Non-pigmented ciliary epithelial cell (primary cell): ENCODE data around the gene CDCA7L.

ENCODE experiments used
- DNase-seq: peaks from one replicate; pipeline ENCODE4 v3.0.0-alpha.2; 2010; ENCODE audit warnings: low read depth

CDCA7L gene, protein sequence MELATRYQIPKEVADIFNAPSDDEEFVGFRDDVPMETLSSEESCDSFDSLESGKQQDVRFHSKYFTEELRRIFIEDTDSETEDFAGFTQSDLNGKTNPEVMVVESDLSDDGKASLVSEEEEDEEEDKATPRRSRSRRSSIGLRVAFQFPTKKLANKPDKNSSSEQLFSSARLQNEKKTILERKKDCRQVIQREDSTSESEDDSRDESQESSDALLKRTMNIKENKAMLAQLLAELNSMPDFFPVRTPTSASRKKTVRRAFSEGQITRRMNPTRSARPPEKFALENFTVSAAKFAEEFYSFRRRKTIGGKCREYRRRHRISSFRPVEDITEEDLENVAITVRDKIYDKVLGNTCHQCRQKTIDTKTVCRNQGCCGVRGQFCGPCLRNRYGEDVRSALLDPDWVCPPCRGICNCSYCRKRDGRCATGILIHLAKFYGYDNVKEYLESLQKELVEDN

DNA sequence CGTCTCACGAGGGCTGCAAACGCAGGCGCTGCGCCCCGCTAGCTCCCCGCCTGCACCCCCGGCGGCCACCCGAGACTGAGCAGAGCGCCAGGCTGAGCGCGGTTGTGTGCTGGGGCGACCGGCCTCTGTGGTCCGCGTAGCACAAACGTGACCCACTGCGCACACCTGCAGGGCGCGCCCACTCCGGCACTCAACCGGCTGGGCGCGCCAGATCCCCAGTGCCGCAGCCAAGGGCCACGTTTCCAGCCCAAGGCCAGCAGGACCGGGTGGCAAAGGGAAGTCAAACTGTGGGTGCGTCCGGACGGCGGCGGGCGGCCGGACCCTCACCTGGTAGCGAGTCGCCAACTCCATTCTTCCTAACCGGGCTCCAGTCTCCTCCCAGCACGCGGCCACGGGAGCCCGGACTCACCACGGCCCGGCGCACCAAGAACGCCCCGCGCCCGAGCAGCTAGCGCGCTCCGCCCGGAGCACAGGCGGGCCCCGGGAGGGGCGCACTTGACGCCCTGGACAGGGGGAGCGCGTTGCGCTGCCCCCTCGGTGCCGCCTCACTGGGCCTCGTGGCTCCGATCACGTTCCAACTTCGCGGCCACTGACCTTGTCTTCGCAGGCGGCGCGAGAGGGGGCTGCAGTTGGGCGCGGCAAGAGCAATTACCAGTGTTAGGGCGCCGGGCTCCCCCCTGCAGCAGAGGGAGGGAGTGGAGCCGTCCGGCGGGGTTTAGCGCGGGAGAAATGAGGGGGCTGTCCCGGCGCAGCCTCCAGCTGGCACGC lies at the start of gene CDCA7L:
CDCA7L (minus strand) TSS at position 446 of the 768 bp plus-strand sequence; CDS start at position 351, 95 bp downstream.
- DNase-seq = no peak

DNA sequence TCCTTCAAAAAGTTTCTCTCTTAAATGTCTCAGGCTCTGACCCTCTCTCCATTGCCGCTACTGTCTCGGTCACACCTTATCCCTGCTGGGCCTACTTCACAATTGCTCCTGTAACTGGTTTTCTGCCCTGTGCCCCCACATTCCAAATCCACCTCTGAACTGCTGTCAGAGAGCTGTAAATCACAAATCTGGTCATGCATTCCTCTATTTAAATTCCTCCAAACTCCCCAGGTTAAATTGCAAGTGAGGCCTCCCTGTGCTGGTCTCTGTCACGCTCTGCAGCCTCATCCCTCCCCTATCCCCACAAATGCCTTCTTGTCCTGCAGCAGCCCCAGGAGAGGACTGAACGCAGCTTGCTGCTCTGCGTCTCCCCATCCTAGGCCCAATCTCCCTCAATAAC lies 40.4 kb upstream of the CDCA7L start:
- no peak for DNase-seq

DNA sequence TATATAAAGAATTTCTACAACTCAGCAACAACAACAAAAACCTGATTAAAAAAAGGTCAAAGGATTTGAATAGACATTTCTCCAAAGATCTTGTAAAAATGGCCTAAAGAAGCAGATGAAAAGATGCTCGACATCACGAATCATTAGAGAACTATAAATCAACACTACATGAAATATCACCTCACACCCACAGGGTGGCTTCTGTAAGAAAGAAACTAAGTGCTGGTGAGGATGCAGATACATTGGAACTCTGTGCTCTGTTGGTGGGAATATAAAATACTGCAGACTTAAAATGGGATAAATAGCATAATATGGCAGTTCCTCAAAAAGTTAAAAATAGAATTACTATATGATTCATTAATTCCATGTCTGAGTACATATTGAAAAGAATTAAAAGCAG lies 38.3 kb upstream of the CDCA7L start:
- no peak for DNase-seq

DNA sequence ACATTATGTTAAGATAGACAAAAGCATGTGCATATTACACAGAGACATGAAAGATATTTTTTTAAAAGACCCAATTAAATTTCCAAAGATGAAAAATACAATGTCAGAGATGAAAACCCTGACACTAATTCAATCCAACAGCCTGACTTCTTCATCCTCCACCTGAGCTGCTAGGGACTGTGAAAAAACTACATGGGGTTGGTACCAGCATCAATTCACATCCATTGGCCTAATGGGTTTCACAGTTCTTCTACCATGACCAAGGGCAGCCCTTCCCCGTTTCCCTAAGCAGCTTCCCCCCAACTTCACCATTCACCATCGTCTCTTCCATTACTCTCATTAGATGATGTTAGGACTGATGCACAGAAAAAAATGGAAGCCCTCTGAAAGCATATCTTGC lies 37.4 kb upstream of the CDCA7L start:
- DNase-seq = no peak

DNA sequence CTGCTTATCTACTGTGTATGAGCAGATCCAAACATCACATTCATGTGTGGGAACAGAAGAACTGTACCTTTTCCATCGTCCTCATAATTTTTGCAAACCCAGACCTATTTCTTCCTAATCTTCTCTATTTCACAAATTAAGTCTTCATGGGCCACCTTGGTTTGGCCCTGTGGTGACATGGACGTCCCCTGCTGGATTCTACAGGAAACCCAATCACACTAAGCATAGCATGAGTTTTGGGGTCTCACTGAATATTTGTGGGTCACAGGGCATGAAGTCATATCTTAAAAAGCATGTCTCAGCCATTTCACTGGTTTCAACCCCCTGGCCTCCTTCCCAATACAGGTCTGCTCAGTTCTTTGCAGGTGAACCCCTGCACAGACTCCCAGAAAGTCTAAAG lies 35.8 kb upstream of the CDCA7L start:
- no peak for DNase-seq

DNA sequence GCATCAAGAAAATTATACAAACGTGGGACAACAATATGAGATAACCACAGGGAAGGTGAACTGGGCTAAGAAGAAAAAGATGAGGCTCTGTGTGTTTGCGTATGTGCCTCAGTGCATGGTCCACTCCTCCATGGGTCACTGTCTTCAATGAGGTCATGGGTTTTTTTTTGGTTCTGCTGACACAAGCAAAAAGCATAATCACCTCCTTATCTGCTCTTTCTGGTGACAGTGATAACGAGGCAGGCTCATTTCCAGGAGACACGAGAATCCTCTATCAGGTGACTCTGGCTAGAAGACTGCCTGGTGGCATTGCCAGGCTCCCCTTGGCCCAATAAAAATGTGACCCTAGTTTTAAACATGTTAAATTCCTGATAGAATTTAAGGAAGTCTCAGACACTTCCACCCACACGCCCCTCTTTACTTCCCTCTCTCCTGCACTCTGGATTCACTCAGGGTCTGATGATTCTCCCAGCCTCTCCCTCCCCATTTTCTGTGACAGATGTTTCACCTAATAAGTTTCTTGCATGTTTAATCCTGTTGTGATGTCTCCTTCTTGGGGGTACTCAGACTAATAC lies 35.3 kb upstream of the CDCA7L start:
- no peak for DNase-seq

DNA sequence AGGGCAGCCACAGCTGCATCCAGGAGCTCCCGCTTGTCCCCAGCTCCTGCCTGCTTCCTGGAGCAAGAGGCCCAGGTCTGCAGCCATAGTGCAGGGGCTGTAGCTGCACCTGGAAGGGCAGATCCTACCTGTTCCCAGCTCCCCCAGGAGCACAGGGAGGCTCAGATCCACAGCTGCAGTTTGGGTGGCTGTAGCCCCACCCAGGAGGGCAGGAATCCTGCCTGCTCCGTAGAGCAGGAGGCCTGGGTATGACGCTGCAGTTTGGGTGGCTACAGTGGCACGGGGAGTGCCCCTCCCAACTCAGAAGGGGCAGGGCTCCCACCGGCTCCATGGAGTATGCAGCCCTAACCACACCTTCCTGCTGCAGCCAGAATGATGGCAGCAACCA lies 26.7 kb upstream of the CDCA7L start:
- DNase-seq = no peak

DNA sequence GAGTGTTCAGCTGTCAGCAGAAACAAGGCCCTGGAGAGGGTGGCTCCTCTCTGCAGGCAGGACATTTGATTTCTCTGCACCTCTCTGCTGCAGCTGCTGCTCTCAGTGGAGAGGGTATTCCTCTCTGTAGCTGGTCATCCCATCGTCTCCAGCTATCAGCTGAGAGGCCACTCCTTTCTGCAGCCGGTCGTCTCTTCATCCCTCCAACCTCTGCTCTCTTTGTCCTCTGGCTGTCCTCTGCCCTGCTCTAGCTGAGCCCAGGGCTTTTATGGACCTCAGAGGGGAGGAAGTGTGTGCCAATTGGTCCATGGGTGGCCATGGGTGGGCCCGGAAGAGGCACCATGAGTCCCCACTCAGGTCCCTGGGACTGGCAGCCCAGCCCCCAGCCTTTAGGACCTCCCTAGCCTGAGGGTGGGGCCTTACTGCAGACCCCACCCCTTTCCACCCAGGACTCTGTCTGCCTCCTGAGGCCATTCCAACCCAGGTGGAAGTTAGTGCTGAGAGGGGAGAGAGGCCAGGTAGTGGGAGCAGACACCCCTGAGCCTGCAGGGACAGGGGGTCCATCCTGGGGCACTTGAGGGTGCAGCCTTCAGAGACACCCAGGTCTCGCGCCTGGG lies 26.2 kb upstream of the CDCA7L start:
- DNase-seq = no peak

DNA sequence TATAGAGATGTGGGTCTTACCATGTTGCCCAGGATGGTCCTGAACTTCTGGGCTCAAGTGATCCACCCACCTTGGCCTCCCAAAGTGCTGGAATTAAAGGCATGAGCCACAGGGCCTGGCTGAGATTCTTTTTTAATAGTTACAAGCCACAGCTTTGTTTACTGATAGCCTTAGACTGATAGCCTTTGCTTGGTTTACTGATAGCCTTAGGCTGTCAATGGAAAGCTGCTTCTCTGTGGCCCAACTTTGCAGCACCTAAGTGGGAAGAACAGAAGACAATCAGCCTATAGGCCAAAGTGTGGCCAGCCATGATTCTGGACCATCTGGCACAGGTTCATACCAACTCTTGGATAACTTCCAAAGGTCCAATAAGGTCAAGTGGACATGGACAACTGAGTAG lies 24.1 kb upstream of the CDCA7L start:
- no peak for DNase-seq

DNA sequence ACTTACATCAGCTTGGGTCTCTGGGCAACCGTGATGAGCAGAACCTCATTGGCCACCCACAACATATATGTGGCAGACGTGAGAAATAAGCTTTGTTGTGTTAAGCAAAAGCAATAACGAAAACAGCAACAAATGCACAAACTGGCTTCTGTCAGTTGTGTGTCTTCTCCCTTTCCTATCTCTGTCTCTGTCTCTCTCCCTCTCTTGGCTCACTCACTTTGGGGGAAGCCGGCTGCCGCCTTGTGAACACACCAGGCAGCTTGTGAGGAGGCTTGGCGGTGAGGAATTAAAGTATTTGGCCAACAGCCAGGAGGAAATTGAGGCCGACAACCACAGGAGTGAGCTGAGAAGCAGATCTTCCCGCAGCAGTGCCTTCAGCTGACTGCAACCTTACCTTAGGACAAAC lies 21.9 kb upstream of the CDCA7L start:
- DNase-seq = no peak

DNA sequence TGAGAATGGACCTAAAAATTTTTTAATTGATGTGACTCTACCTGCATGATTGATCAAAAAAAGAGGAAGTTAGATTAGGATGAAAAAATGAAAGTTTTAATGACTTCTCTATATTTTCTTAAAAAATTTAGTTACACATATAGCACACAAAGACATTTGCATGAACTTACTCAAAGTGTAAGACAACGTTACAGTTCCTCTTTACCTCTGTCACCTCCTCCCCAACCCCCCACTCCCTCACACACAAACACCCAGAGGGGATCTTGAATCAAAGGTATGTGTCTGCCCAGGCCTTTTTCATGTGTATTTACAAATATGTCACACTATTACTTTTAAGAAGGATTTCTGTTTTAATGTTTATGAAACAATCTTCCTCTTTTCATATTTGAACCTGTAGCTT lies 20.6 kb upstream of the CDCA7L start:
- no peak for DNase-seq

DNA sequence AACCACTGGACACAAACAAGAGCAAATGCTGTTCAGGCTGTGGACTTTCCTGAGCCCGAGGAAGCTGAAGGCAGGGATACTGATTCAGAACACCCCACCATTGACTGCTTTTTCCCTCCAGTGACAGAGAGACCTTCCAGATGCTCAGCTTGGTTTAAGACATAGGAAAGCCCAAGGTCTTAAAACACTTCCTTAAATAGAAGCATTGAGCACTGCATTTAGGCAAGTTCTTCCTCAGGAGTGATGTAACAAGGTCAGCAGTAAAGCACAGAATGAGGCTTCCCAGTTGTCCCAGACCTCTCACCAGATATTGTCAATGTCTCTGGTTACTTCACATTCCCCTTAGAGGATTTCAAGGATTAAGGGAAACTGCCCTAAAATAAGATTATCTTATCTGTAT lies 19.6 kb upstream of the CDCA7L start:
- no peak for DNase-seq

DNA sequence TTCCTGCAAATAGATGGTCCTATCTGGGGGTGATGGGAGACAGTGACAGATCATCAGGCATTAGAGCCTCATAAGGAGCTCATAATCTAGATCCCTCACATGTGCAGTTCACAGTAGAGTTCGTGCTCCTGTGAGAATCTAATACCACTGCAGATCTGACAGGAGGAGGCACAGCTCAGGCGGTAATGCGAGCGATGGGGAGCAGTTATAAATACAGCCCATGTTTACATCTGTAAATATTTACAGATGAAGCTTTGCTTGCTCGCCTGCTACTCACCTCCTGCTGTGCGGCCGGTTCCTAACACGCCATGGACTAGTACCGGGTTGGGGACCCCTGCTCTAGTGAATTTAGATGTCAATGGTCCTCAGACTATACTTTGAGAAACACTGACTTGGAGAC lies 17.0 kb upstream of the CDCA7L start:
- no peak for DNase-seq

DNA sequence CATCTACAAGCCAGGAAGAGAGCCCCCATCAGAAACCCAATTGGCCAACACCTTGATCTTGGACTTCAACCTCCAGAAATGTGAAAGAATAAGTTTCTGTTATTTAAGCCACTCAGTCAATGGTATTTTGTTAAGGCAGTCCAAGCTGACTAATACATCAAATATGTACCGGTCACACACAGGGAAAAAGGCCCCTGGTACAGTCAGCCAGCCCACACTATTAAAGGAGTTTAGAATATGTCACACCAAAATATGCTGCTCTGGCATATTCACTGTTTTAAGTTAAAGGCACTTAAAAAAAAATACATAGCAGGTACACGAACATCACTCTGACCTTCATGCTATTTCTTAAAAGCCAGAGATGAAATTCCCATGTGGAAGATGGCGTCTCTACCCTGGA lies 15.2 kb upstream of the CDCA7L start:
- peak; percentile 69 for DNase-seq

DNA sequence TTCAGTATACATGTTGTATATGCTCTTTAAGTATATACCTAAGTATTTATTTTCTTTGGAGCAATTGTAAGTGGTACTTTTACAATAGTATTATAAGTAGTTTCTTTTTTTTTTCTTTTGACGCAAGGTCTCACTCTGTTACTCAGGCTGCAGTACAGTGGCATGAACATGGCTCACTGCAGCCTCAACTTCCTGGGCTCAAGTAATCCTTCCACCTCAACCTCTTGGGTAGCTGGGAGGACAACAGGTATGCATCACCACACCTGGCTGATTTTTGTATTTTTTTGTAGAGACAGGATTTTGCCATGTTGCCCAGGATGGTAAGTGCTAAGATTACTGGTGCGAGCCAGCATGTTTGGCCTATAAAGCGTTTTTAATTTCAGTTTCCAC lies 13.7 kb upstream of the CDCA7L start:
- DNase-seq = no peak

DNA sequence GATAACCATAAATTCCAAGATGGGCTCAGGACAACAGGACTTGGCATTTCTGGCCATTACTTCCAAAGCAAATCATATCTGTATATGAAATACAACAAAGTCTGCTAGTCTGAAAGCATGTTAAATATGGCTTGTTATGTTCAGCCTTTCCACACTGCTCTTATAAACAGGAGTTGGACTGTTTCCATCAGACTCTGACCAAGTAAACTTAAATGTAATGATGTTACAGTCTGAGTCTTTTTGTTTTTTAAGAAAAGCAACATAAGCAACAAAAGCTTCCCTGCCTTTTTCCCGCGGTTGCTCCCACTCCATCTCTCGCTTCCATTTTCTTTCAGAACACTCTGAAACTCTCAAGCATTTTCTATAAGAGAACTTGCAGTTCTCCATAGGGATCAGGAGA lies 8.1 kb upstream of the CDCA7L start:
- no peak for DNase-seq

DNA sequence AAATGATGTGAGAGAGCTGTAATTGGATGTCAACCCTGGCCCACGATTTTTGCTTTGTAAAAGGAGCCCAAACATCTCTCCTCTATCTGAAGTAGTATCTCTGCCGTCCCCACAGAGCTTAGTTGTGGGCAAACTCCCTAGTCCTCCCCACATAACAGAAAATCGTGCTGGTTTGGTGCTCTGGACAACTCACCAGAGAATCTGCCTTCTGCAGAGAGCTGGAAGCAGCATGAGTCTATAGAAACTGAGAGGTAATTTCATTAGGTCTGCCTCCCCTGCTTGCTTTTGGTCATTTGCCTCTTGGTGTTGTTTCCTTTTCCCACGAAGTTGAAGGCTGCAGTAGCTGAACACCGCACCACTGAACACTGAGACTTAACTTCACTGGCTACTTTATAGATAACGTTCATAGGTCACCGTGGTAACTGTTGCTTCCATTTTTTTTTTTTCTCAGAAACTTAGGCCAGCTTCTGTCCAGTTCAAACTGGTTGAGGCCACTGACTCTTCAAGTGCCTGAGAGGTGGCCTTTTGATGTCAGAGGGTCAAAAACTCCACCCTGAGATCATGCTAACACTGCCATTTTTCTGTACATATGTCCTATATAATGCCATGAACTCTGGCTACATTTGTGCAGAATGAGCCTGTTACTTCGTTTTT lies 3.3 kb upstream of the CDCA7L start:
- no peak for DNase-seq

DNA sequence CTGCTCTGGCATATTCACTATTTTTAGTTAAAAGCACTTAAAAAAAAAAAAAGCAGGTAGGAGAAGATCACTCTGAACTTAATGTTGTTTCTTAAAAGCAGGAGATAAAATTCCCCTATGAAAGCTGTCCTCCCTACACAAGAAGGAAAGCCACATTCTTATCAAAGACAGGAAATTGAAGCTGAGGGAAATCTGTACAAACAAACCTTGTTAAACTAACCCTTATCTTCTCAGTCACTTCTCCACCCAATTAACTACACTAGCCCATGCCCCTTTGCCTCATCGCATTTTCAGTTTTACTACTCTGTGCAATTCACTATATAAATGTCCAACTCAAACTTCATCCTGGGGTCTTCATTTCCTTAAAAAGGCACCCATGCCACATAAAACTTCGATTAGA lies 2.7 kb upstream of the CDCA7L start:
- no peak for DNase-seq

DNA sequence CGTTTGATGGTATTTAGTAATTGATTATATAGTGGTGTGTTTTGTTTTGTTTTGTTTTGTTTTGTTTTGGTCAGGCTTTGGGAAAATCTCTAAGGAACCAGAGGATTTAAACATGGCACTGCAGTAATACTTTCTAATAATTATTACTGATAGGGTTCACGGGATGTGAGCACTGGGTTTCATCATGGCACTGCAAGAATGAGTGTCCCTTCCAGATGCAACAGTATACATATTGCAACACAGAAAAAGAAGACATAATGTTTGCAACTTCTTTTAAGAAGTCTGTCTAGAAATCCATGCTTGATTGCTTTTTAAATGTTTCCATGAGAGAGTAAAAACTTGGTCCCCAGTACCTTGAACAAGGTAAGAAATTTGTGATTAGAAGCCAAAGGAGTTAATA lies 2.2 kb upstream of the CDCA7L start:
- no peak for DNase-seq

DNA sequence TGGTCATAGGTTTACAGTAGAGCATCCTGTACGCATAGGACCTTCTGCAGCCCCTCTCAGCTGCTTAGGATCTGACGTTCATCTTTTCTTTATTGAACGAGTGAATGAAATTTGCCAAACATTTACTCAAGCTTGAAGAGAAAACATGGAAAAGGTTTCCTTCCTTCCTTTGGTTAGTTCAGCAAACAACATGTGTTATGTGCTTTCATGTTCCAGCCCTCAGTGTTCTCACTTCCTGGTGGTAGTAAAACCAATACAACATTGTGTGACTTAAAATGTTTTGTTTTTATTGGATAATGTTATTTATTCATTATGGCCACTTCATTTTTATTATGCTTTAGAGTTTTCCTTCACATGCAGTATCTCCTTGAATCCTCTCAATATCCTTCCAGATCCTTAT lies 1.4 kb upstream of the CDCA7L start:
- DNase-seq = no peak

DNA sequence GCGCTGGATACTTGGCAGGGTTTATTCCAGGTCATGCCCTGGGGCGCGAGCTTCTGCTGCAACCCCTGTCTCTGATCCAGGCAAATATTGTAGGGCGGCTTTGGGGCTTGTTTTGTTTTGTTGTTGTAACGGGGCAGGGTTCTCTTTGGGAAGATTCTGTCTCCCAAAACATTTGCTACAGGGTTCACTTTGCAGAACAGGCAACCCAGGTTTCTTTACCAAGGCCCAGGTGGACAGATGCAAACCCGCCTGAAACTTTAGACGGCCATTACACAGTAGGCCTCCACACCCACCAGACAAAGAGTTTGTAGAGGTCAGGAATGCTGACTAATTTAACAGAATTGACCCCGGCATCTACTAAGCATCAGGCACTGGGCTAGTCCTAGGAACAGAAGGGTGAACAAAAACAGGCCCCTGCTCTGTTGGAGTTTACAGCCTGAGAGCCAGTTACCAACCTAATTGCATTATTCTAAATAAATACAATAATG lies 567 bp upstream of the CDCA7L start:
- DNase-seq = no peak
